Measurements from ENCODE around the gene CTCFL.

The CTCFL gene

GRCh38 chr20:57500962-57501361, 24.0 kb downstream of the CTCFL start:
- DNase-seq (ENCODE audit: low read depth) = no peak
- H3K4me3 ChIP-seq (ENCODE audit: low read length) = no peak overlapping the region
- no peak for TF ChIP-seq CTCF (IDR thresholded peaks at IDR 0.05; ENCODE audit: insufficient read depth, low read depth, low read length, missing control alignments)

- no peak for TF ChIP-seq CTCF (IDR thresholded peaks at IDR 0.05; ENCODE audit: insufficient read depth, low read depth, low read length, missing control alignments)
- DNase-seq (ENCODE audit: low read depth) = no peak
- no peak overlapping the region for H3K4me3 ChIP-seq (ENCODE audit: low read length)
Observed at GRCh38 chr20:57500235-57500634, 24.7 kb downstream of the CTCFL start.

GRCh38 chr20:57499676-57500075, 25.3 kb downstream of the CTCFL start:
- DNase-seq (ENCODE audit: low read depth) = peak; percentile 9
- H3K4me3 ChIP-seq (ENCODE audit: low read length) = no peak overlapping the region
- no peak for TF ChIP-seq CTCF (IDR thresholded peaks at IDR 0.05; ENCODE audit: insufficient read depth, low read depth, low read length, missing control alignments)

GRCh38 chr20:57498425-57499400, 26.2 kb downstream of the CTCFL start:
- peak; percentile 38 for DNase-seq (ENCODE audit: low read depth)
- no peak overlapping the region for H3K4me3 ChIP-seq (ENCODE audit: low read length)
- TF ChIP-seq CTCF (IDR thresholded peaks at IDR 0.05; ENCODE audit: insufficient read depth, low read depth, low read length, missing control alignments) = peak; percentile 52

- no peak for TF ChIP-seq CTCF (IDR thresholded peaks at IDR 0.05; ENCODE audit: insufficient read depth, low read depth, low read length, missing control alignments)
- DNase-seq (ENCODE audit: low read depth) = no peak
- no peak overlapping the region for H3K4me3 ChIP-seq (ENCODE audit: low read length)
Observed at GRCh38 chr20:57496592-57496991, 28.3 kb downstream of the CTCFL start.

- H3K4me3 ChIP-seq (ENCODE audit: low read length) = no peak overlapping the region
- no peak for DNase-seq (ENCODE audit: low read depth)
- no peak for TF ChIP-seq CTCF (IDR thresholded peaks at IDR 0.05; ENCODE audit: insufficient read depth, low read depth, low read length, missing control alignments)
Observed at GRCh38 chr20:57495978-57496377, 29.0 kb downstream of the CTCFL start.
